SJSA1 (cell line): Measurements from ENCODE around the gene PSMC5. TPM values are rescaled to one million over a fixed set of nuclear protein-coding genes. Genes with fewer than 3 reads are reported as not detected.

ENCODE experiments used
- DNase-seq, 2 experiments: peaks; one replicate each; pipeline ENCODE4 v3.0.0-alpha.2; 2015 to 2020; ENCODE audit warnings: low spot score in 2 of 2, low read depth in 1 of 2
- H3K27ac ChIP-seq: fragments of 250-450 bp; sonication (Bioruptor Pico); 2 replicates; pipeline ENCODE4 v1.5.1; 2020; ENCODE audit warnings: mild to moderate bottlenecking, moderate library complexity
- H3K27me3 ChIP-seq: fragments of 250-450 bp; sonication (Bioruptor Pico); replicated peaks from 2 replicates; pipeline ENCODE4 v1.5.1; 2020; ENCODE audit warnings: mild to moderate bottlenecking, moderate library complexity
- H3K36me3 ChIP-seq: fragments of 250-450 bp; sonication (Bioruptor Pico); 2 replicates; pipeline ENCODE4 v1.5.1; 2020; ENCODE audit warnings: mild to moderate bottlenecking
- H3K4me1 ChIP-seq: fragments of 250-450 bp; sonication (Bioruptor Pico); replicated peaks from 2 replicates; pipeline ENCODE4 v1.6.1; 2021; ENCODE audit warnings: mild to moderate bottlenecking
- H3K4me3 ChIP-seq: fragments of 250-450 bp; sonication (Bioruptor Pico); 2 replicates; pipeline ENCODE4 v1.5.1; 2020; ENCODE audit warnings: mild to moderate bottlenecking
- H3K9me3 ChIP-seq: fragments of 250-450 bp; sonication (Bioruptor Pico); replicated peaks from 2 replicates; pipeline ENCODE4 v1.5.1; 2020; ENCODE audit warnings: mild to moderate bottlenecking
- total RNA-seq: library from RNA; depleted of rRNA; stranded (reverse); fragments of >200 nt; shearing (Covaris generic); gene quantifications from 2 replicates; pipeline ENCODE4 v1.2.3, GENCODE V29; 2014

PSMC5 gene
- total RNA-seq, 1 experiment from 2014 or later: 63.7 TPM

DNA sequence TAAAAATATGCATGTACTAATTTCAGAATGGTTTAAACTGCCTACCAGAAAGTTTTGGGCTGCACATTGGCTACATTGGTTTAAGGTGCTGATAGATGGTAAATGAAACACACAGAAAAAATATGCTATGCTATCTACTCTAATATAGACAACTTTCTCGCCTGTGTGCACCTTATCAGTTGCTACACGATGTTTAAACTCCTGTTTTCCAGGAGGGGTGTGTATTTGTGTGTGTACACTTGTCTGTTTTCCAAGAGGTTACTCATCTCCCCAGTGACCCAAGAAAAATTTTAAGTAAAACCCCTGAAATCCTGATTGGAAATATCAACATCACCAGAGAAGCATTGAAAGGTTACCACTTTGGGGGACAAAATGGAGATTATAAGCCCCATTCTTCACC is 21.6 kb upstream of the PSMC5 start:
- Histone ChIP-seq H3K4me3 (no peak overlapping the region), H3K27me3 (no peaks in the 10 kb centered on the region), H3K9me3 (no peaks in the 10 kb centered on the region), H3K36me3 (peaks cover 97% of the 10 kb centered on the region), H3K4me1 (no peaks in the 10 kb centered on the region), H3K27ac (no peak overlapping the region)
- no peak for DNase-seq

DNA sequence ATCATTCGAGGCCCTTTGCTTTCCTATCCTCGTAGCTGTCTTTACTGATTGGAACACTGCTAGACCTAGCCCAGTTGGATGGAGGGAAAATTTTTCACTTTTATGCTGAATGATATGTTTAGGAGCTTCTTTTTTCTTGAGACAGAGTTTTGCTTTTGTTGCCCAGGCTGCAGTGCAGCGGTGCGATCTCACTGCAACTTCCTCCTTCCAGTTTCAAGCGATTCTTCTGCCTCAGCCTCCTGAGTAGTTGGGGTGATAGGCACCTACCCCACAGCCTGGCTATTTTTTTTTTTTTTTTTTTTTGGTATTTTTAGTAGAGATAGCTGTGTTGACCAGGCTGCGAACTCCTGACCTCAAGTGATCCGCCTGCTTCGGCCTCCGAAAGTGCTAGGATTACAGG is 17.3 kb upstream of the PSMC5 start:
- H3K36me3 ChIP-seq: peaks cover 100% of the 10 kb centered on the region
- no peaks in the 10 kb centered on the region for H3K27me3 ChIP-seq
- peaks cover 3% of the 10 kb centered on the region for H3K4me1 ChIP-seq
- H3K9me3 ChIP-seq: no peaks in the 10 kb centered on the region
- no peak overlapping the region for H3K4me3 ChIP-seq
- DNase-seq: no peak
- H3K27ac ChIP-seq: no peak overlapping the region

DNA sequence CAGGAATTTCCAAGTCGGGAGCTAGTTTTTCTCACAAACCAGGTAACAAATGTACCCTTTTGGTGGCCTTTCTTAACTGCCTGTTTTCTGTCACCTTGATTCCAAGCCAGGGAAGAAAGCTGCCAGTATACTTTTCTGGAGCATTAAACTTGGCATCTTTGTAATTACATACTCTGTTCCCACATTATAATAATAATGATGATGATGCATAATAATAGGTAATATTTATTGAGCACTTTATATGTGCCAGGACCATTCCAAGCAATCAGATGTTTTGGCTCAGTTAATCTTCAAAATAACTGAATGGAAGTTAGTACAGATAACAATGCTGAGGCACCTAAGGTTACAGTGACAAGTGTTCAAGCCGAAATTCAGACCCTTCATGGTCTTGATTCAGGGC is 11.1 kb upstream of the PSMC5 start:
- Histone ChIP-seq H3K4me3 (no peak overlapping the region), H3K27ac (peak overlapping the region; percentile 18), H3K9me3 (no peaks in the 10 kb centered on the region), H3K27me3 (no peaks in the 10 kb centered on the region), H3K36me3 (peaks cover 97% of the 10 kb centered on the region), H3K4me1 (peaks cover 32% of the 10 kb centered on the region)
- DNase-seq: no peak

DNA sequence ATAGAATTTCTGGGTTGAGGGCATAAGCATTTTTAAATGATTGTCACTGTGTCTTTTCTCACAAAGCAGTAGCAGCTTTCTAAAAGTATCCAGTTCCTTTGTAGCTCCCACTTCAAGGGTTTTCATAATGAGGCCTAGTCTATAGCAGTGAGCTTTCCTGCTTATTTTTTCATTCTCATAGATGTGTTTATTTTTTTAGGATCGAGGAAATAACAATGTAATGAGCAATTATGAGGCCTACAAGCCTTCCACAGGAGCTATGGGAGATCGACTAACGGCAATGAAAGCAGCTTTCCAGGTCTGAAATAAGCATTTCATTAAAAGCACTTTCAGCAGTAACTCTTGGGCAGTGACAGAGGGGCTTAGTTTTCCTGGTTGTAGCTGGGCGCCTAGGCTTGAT is 10.6 kb upstream of the PSMC5 start:
- Histone ChIP-seq H3K4me1 (peaks cover 32% of the 10 kb centered on the region), H3K36me3 (peaks cover 97% of the 10 kb centered on the region), H3K9me3 (no peaks in the 10 kb centered on the region), H3K27ac (peak overlapping the region; percentile 18), H3K27me3 (no peaks in the 10 kb centered on the region), H3K4me3 (no peak overlapping the region)
- peak in 1 of 2 experiments; percentile 58 for DNase-seq

DNA sequence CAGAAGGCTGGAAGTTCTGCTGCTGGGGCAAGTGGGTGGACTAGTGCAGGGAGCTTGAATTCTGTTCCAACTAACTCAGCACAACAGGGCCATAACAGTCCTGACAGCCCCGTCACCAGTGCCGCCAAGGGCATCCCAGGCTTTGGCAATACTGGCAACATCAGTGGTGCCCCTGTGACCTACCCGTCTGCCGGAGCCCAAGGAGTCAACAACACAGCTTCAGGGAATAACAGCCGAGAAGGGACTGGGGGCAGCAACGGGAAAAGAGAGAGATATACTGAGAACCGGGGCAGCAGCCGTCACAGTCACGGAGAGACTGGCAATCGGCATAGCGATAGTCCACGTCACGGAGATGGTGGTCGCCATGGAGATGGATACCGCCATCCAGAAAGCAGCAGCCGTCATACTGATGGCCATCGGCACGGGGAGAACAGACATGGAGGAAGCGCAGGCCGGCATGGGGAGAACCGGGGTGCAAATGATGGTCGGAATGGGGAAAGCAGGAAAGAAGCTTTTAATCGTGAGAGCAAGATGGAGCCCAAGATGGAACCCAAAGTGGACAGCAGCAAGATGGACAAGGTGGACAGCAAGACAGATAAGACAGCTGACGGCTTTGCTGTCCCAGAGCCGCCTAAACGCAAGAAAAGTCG is 9.4 kb upstream of the PSMC5 start:
- Histone ChIP-seq H3K4me1 (peaks cover 32% of the 10 kb centered on the region), H3K27ac (no peak overlapping the region), H3K27me3 (no peaks in the 10 kb centered on the region), H3K4me3 (no peak overlapping the region), H3K9me3 (no peaks in the 10 kb centered on the region), H3K36me3 (peaks cover 97% of the 10 kb centered on the region)
- DNase-seq: no peak

DNA sequence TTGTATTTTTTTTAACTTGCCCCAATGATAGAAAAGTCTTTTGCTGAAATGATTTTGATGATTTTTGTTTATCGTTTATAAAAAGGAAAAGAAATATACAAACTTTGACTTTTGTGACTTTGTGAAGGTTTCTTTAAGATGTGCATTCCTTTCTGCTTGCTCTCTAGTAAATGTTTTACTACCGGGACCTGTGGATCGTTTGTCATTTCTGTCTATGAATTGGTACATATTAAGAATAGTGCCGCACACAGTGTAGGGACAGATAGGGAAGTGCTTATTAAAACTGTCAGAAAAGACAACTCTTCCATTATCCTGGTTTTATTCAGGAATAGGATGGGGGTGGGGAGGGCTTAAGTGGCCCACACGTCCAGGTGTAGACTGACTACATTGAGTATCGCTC is 8.1 kb upstream of the PSMC5 start:
- Histone ChIP-seq H3K4me3 (no peak overlapping the region), H3K27me3 (no peaks in the 10 kb centered on the region), H3K27ac (no peak overlapping the region), H3K4me1 (peaks cover 32% of the 10 kb centered on the region), H3K36me3 (peaks cover 97% of the 10 kb centered on the region), H3K9me3 (no peaks in the 10 kb centered on the region)
- no peak for DNase-seq

DNA sequence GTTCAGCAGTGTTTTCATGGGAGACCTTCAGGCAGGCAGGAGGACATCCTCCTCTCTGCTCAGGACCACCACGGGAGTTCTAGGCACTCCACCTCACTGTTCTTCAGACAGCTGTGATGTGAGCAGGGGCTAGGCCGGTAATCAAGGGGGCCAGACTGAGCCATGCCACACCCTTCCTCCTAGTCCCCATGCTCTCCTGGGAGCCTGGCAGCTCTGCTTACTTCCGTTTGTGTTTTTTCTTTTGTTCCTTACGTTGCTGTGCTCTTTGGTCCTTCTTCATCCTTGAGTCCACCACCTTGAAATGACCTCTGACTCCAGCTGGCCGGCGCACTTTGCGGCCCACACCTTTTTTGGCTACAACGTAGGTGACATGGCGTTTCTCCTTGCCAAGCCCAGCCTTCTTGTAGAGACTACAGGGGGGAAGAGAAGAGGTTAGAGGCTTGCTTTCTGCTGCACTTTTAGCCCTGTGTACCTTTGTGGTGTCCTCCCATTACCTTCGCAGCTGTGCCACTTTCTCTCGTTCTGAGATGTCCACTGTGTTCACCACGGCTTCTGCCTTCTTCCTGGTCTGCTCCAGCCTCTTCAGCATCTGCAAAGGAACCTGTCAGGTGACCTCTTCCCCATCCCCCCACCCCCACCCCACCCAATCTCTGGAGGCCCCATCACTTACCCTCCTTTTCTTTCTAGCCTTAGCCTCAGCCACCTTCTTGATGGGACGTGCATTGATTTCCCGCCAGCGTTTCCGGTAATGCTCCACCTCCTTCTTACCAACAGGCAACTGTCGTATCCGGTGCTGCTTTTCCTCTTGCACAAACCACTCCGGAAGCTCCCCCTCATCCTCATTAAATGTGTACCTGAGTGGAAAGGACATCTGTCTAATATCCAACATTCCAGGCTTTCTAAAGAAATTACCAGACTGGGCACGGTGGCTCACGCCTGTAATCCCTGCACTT is 7.4 kb upstream of the PSMC5 start:
- H3K9me3 ChIP-seq: no peaks in the 10 kb centered on the region
- DNase-seq: no peak
- H3K4me3 ChIP-seq: no peak overlapping the region
- no peak overlapping the region for H3K27ac ChIP-seq
- H3K4me1 ChIP-seq: peaks cover 30% of the 10 kb centered on the region
- peaks cover 97% of the 10 kb centered on the region for H3K36me3 ChIP-seq
- H3K27me3 ChIP-seq: no peaks in the 10 kb centered on the region

DNA sequence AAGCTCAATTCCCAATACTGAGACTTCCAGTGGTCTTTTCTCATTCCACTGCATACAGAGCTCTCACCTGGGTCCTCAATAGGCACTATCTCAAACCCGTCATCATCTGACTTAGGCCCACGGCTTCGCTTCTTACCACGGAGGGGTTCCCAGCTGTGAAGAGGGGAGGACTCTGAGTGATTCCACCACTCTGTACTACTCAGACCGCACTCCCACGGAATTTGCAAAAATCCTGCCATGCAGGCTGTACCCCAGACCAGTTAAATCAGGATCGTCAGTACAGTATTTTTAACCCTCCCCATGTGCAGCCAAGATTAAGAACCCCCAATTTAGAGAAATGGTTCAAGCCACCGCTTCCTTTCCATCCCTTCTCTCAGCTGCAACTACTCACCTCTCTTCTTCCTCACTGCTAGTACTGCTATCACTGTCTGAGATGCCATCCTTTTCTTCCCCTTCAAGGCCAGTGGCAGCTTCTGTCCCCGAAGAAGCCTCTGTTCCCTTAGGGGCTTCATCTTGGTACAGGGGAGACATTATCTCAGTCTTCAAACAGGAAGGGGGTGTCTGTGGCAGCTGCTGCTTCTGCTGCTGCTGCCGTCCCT is 6.2 kb upstream of the PSMC5 start:
- Histone ChIP-seq H3K36me3 (peaks cover 97% of the 10 kb centered on the region), H3K4me3 (no peak overlapping the region)

DNA sequence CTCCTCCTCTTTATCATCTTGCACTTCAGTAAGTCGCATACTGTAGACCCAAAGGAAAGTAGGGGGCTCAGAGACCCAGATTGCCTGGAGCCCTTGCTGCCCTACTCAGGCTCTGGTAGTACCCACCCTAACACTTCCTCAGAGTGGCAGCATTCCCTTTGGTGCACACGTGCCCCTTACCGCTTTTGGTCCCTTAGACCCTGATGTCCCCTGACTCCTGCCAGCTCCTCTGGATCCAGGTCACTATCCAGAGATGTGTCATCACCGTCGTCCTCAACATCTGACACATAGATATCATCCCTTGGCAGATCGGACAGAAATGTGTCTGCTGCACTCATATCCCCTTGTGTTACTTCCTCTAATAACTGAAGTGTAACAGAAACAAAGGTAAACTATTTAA is 5.4 kb upstream of the PSMC5 start:
- H3K27ac ChIP-seq: no peak overlapping the region

More for the DNA sequence above, 6.2 kb upstream of the PSMC5 start:
- Histone ChIP-seq H3K4me1 (peaks cover 24% of the 10 kb centered on the region), H3K27me3 (no peaks in the 10 kb centered on the region), H3K27ac (no peak overlapping the region), H3K9me3 (no peaks in the 10 kb centered on the region)
- peak in 1 of 2 experiments; percentile 26 for DNase-seq

DNA sequence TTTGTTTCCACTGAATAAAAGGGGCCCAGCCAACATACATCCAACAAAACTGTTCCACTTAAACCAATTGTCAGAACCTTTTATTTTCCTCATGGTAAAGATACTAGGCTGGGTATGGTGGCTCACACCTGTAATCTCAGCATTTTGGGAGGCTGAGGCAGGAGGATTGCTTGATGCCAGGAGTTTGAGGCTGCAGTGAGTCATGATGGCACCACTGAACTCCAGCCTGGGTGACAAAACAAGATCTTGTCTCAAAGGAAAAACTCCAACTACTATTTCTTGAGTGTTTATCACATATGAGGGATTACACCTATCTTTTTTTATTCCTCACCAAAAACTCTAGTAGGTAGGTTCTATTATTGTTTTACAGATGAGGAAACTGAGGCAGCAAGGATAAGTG is 4.7 kb upstream of the PSMC5 start:
- Histone ChIP-seq H3K4me3 (no peak overlapping the region), H3K27me3 (no peaks in the 10 kb centered on the region), H3K9me3 (no peaks in the 10 kb centered on the region), H3K4me1 (peaks cover 10% of the 10 kb centered on the region), H3K27ac (no peak overlapping the region), H3K36me3 (peaks cover 93% of the 10 kb centered on the region)
- peak in 1 of 2 experiments; percentile 27 for DNase-seq

More for the DNA sequence above, 5.4 kb upstream of the PSMC5 start:
- Histone ChIP-seq H3K9me3 (no peaks in the 10 kb centered on the region), H3K4me1 (peaks cover 18% of the 10 kb centered on the region), H3K27me3 (no peaks in the 10 kb centered on the region), H3K4me3 (no peak overlapping the region), H3K36me3 (peaks cover 97% of the 10 kb centered on the region)
- peak in 1 of 2 experiments; percentile 34 for DNase-seq

DNA sequence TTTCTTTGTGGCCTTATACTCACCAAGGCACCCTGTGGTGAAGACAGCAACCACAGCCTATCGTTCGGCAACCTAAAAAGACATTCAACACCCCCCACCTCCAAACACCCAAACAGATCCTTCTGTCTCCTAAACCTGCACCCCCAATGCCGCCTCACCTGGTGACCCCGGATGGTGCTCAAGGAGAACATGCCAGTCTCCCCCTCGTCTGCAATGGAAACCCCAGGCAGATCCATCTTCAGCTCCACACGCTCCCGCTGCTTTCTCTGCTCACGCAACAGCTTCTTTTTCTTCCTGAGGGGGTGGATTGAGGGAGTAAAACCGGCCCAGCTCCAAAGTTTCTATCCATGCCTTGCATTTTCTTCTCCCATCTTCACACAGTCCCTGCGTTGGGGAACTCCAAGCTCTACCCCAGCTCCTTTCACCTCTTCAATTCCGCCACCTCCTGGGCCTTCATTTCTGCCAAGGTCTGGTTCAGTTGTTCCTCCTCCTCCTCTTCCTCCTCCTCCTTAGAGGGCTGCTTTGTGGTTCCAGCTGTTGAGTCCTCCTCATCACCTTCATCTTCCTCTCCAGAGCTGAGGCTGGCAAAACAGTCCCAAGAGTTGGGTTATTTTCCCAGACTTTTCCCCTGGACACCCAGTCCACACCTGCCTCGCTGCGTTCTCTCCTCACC is 3.4 kb upstream of the PSMC5 start:
- no peak overlapping the region for H3K27ac ChIP-seq
- H3K27me3 ChIP-seq: no peaks in the 10 kb centered on the region
- H3K4me1 ChIP-seq: peaks cover 15% of the 10 kb centered on the region
- no peaks in the 10 kb centered on the region for H3K9me3 ChIP-seq
- no peak overlapping the region for H3K4me3 ChIP-seq
- no peak for DNase-seq
- H3K36me3 ChIP-seq: peaks cover 91% of the 10 kb centered on the region

DNA sequence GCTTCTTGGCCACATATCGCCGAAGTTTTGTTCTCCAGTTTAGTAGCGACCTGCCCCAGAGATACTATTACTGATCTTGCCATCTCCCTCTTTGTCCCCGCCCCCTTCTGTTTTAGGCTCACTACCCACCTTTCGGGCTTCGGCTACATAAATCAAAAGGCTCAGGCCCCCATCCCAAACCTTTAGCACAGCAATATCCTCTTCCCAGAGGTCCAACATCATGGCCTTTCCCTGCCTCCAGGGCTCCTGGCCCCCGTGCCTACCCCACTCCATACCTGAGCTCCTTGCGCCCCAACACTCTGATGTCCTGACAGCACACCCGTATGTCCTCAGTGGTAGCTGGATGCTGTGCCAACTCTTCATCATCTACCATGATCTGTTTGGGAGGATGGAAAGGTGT is 2.9 kb upstream of the PSMC5 start:
- DNase-seq: no peak
- H3K4me1 ChIP-seq: peaks cover 17% of the 10 kb centered on the region
- no peak overlapping the region for H3K4me3 ChIP-seq
- H3K27ac ChIP-seq: no peak overlapping the region
- H3K36me3 ChIP-seq: peaks cover 91% of the 10 kb centered on the region
- no peaks in the 10 kb centered on the region for H3K27me3 ChIP-seq
- H3K9me3 ChIP-seq: no peaks in the 10 kb centered on the region

DNA sequence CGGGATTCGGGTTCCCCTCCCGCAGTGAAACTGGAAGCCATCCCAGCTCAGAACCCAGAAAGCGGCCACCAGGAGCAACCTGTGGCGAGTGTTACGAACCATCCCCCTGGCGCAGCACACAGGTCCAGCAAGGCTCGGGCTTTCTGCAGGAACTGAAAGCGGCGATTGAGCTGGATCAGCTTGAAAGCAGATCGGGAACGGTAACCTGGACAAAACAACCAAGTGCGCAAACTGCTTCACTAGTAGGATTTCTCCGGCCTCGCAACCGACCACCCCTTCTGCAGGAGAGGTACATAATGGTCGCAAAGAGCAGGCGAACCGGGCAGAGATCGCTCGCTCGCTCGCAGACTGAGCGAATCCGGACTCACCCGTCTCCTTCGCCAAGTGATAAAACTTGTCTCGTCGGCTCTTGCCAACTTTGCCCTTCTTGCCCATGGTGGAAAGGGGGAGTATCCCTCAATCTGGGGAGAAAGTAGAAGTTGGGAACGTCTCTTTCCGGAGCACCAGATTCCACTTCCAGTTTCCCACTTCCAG is 696 bp upstream of the PSMC5 start:
- peaks cover 94% of the 10 kb centered on the region for H3K36me3 ChIP-seq
- H3K4me3 ChIP-seq: peak overlapping the region; percentile 84
- peaks cover 17% of the 10 kb centered on the region for H3K4me1 ChIP-seq
- no peaks in the 10 kb centered on the region for H3K27me3 ChIP-seq
- DNase-seq: no peak
- H3K9me3 ChIP-seq: no peaks in the 10 kb centered on the region
- peak overlapping the region; percentile 96 for H3K27ac ChIP-seq
